Effector CD8-positive, alpha-beta T cell (primary cell): ENCODE measurements around the gene SUB1.
"Not testable (repeated sequence)": the region's sequence is repeated elsewhere in the genome, so short reads cannot be mapped to it uniquely, and the experiment has no call there.

Experiments
- DNase-seq: peaks from one replicate; lab custom pipeline; 2025; lab: John Stamatoyannopoulos, UW
- total RNA-seq, 4 experiments: gene quantifications; one replicate each; lab custom pipeline; 2026; lab: John Stamatoyannopoulos, UW

Gene SUB1
- 116 to 257 (median 174) reads per million in 4 experiments for total RNA-seq

GRCh38 chr5:32585446-32586275 lies at the start of gene SUB1:
Gene SUB1, plus strand, starts transcription at chr5:32585557. Its CDS starts 2,956 bp downstream, at chr5:32588513.
- peak; percentile 87 for DNase-seq

- DNase-seq: no peak
Observed at GRCh38 chr5:32536246-32536645, 49.1 kb upstream of the SUB1 start.

- not testable (repeated sequence) for DNase-seq
Observed at GRCh38 chr5:32537437-32538029, 47.8 kb upstream of the SUB1 start.

GRCh38 chr5:32538031-32538547 lies 47.3 kb upstream of the SUB1 start:
- no peak for DNase-seq

GRCh38 chr5:32539981-32540845 lies 45.1 kb upstream of the SUB1 start:
- DNase-seq: no peak

- no peak for DNase-seq
Observed at GRCh38 chr5:32541241-32541640, 44.1 kb upstream of the SUB1 start.

GRCh38 chr5:32542216-32543059 lies 42.9 kb upstream of the SUB1 start:
- DNase-seq: no peak

GRCh38 chr5:32543291-32543690 lies 42.1 kb upstream of the SUB1 start:
- no peak for DNase-seq

GRCh38 chr5:32545102-32545800 lies 40.1 kb upstream of the SUB1 start:
- no peak for DNase-seq

- DNase-seq: no peak
Observed at GRCh38 chr5:32551194-32551593, 34.2 kb upstream of the SUB1 start.

GRCh38 chr5:32551865-32552264 lies 33.5 kb upstream of the SUB1 start:
- no peak for DNase-seq

- DNase-seq: not testable (repeated sequence)
Observed at GRCh38 chr5:32552491-32552890, 32.9 kb upstream of the SUB1 start.

- no peak for DNase-seq
Observed at GRCh38 chr5:32552936-32553335, 32.4 kb upstream of the SUB1 start.

GRCh38 chr5:32554181-32554780 lies 31.1 kb upstream of the SUB1 start:
- not testable (repeated sequence) for DNase-seq

GRCh38 chr5:32556543-32556942 lies 28.8 kb upstream of the SUB1 start:
- DNase-seq: not testable (repeated sequence)

- DNase-seq: no peak
Observed at GRCh38 chr5:32559411-32559810, 25.9 kb upstream of the SUB1 start.

- no peak for DNase-seq
Observed at GRCh38 chr5:32559921-32560320, 25.4 kb upstream of the SUB1 start.

- DNase-seq: no peak
Observed at GRCh38 chr5:32562056-32562455, 23.3 kb upstream of the SUB1 start.

- DNase-seq: no peak
Observed at GRCh38 chr5:32562843-32563242, 22.5 kb upstream of the SUB1 start.

- no peak for DNase-seq
Observed at GRCh38 chr5:32563614-32564013, 21.7 kb upstream of the SUB1 start.
